ACC112 (cell line): Measurements from ENCODE around the gene WDPCP.
"Not testable (repeated sequence)": the region's sequence is repeated elsewhere in the genome, so short reads cannot be mapped to it uniquely, and the experiment has no call there.

Source experiments
- H2AFZ ChIP-seq: fragments of 200-600 bp; sonication (generic); one replicate; pipeline ENCODE4 v1.6.0; 2017; ENCODE audit warnings: antibody characterized with exemption, low read length; ENCODE audit not compliant: unreplicated experiment
- H3K27ac ChIP-seq: fragments of 200-600 bp; sonication (generic); 2 replicates; pipeline ENCODE4 v1.5.1; 2014; ENCODE audit warnings: low read depth, mild to moderate bottlenecking, antibody characterized with exemption, low read length, moderate library complexity
- H3K27me3 ChIP-seq: fragments of 200-600 bp; sonication (generic); 2 replicates; pipeline ENCODE4 v1.6.1; 2014; ENCODE audit warnings: mild to moderate bottlenecking, antibody characterized with exemption, low read length, moderate library complexity, mixed read lengths; ENCODE audit not compliant: insufficient read depth
- H3K36me3 ChIP-seq: fragments of 200-600 bp; sonication (generic); 2 replicates; pipeline ENCODE4 v1.6.1; 2016; ENCODE audit warnings: mild to moderate bottlenecking, antibody characterized with exemption, low read length, moderate library complexity, mixed read lengths; ENCODE audit not compliant: insufficient read depth
- H3K4me1 ChIP-seq: fragments of 200-600 bp; sonication (generic); one replicate; pipeline ENCODE4 v1.6.1; 2016; ENCODE audit warnings: low read length, mixed read lengths; ENCODE audit not compliant: insufficient read depth, unreplicated experiment, control insufficient read depth
- H3K4me3 ChIP-seq: fragments of 200-600 bp; sonication (generic); 2 replicates; pipeline ENCODE4 v1.5.1; 2014; ENCODE audit warnings: mild to moderate bottlenecking, low read depth, low read length
- H3K79me2 ChIP-seq: fragments of 200-600 bp; sonication (generic); one replicate; pipeline ENCODE4 v1.6.0; 2016; ENCODE audit warnings: low read length; ENCODE audit not compliant: control insufficient read depth, unreplicated experiment, insufficient read depth

WDPCP gene

GRCh38 chr2:63192889-63193774 is 395.1 kb downstream of the WDPCP start:
- no peak overlapping the region for H3K27ac ChIP-seq
- no peaks in the 10 kb centered on the region for H3K4me1 ChIP-seq
- H3K27me3 ChIP-seq, result no peaks in the 10 kb centered on the region
- no peak overlapping the region for H2AFZ ChIP-seq
- no peak overlapping the region for H3K4me3 ChIP-seq
- no peaks in the 10 kb centered on the region for H3K79me2 ChIP-seq
- no peaks in the 10 kb centered on the region for H3K36me3 ChIP-seq

DNA sequence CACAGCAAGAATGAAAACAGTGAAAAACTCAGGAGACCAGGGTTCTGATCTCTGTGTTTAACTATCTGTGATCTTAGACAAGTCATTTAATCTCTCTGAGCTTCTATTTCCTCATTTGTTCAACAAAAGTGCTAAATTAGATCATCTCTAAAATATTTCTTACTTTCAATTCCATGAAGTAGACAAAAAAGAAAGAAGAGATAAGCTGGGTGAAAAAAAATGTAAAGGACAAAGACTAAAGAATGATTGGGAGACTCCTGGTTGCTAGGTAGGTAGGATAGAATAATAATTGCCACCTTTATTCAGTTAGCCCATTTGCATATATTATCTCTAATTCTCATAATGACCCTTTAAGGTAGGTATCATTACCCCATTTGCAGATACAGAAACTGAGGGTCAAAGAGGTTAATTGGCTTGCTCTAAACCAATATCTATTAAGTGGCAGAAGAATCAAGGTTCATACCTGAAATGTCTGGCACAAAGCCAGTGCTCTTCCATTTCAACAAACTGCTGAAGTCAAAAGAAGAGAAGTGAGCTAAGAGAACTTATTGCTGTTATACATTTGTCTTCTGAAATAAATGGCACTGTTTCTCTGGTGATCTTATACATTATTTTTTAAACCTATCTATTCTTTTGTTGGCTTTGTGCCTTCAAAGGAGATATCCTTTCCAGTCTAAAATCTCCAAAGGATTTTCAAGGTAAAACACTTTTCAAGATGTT is 395.9 kb downstream of the WDPCP start:
- Histone ChIP-seq H3K4me3 (no peak overlapping the region), H3K79me2 (no peaks in the 10 kb centered on the region), H2AFZ (no peak overlapping the region), H3K4me1 (no peaks in the 10 kb centered on the region), H3K27me3 (no peaks in the 10 kb centered on the region), H3K36me3 (no peaks in the 10 kb centered on the region), H3K27ac (no peak overlapping the region)

GRCh38 chr2:63189026-63189425 is 399.3 kb downstream of the WDPCP start:
- no peak overlapping the region for H3K27ac ChIP-seq
- H3K36me3 ChIP-seq, result no peaks in the 10 kb centered on the region
- no peaks in the 10 kb centered on the region for H3K4me1 ChIP-seq
- H2AFZ ChIP-seq, result no peak overlapping the region
- H3K4me3 ChIP-seq, result peak overlapping the region; percentile 38; the same call in 1 of the 2 replicates
- no peaks in the 10 kb centered on the region for H3K79me2 ChIP-seq
- H3K27me3 ChIP-seq, result no peaks in the 10 kb centered on the region

DNA sequence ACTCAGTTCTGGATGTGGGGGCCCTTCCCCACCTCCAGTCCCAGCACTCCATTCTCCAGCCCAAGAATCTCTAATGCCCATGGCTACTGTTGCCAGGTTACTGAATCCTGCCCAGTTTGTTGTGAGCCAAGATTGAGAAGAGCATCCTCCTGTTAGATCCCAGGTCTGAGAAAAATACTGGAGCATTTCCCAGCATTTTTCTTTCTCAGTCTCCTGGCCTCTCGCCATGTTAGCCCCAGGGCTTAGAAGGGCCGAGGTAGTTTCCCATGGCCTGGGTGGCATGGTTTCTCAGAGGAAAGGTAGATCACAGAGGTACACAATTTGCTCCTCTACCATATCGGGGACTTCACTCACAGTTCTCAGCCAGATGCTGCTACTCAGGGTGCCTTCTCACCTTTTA is 401.9 kb downstream of the WDPCP start:
- H3K36me3 ChIP-seq, result no peaks in the 10 kb centered on the region
- H3K79me2 ChIP-seq, result no peaks in the 10 kb centered on the region
- no peak overlapping the region for H2AFZ ChIP-seq
- H3K27ac ChIP-seq, result no peak overlapping the region
- H3K4me1 ChIP-seq, result no peaks in the 10 kb centered on the region
- H3K27me3 ChIP-seq, result no peaks in the 10 kb centered on the region
- no peak overlapping the region for H3K4me3 ChIP-seq

DNA sequence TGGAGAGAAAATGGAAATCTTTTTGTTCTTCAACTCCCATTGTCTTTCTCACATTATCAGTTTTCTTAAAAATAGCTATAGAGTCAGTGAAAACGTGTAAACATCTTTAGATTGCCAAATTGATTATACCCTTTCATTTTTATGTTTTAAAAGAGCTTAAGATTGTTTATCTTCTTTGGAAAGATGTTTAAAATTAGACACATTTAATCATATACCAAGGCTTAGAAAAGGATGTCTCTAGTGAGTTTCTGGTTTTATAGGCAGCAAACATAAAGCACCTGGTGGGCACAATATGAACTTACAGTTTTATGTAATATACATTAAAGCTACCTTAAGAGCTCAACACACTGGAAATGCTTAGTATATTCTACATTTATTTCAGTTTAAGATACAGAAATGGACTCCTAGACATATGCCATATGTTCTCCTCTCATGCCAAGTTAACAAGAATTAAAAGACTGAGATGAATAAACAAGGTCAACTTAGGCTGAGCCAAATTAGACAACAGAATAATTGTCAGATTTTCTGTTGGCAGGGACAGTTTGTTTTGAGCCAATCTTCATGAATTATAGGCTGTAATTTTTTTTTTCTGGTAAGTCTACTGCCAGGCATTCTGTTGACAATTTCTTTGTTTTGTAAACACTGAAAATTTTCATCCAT is 425.0 kb downstream of the WDPCP start:
- no peaks in the 10 kb centered on the region for H3K4me1 ChIP-seq
- no peaks in the 10 kb centered on the region for H3K36me3 ChIP-seq
- no peak overlapping the region for H3K4me3 ChIP-seq
- no peak overlapping the region for H3K27ac ChIP-seq
- H3K79me2 ChIP-seq, result no peaks in the 10 kb centered on the region
- H2AFZ ChIP-seq, result no peak overlapping the region
- no peaks in the 10 kb centered on the region for H3K27me3 ChIP-seq

DNA sequence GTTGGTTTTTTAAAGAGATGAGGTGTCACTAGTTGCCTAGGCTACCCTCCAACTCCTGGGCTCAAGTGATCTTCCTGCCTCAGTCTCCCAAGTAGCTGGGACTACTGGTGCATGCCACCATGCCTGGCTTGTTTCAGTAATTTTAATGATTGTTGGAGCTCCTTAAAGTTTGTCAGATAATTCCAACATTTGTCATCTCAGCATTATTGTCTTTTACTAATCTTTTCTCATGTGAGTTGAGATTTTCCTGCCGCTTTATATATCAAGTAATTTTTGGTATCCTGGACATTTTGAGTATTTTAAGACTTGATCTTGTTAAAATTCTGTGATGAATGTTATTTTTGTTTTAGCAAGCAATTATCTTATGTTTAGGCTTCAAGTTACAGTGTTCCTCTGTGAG is 429.0 kb downstream of the WDPCP start:
- Histone ChIP-seq H3K36me3 (no peaks in the 10 kb centered on the region), H3K27me3 (no peaks in the 10 kb centered on the region), H3K4me1 (no peaks in the 10 kb centered on the region), H3K79me2 (no peaks in the 10 kb centered on the region), H3K27ac (no peak overlapping the region), H2AFZ (no peak overlapping the region), H3K4me3 (no peak overlapping the region)

DNA sequence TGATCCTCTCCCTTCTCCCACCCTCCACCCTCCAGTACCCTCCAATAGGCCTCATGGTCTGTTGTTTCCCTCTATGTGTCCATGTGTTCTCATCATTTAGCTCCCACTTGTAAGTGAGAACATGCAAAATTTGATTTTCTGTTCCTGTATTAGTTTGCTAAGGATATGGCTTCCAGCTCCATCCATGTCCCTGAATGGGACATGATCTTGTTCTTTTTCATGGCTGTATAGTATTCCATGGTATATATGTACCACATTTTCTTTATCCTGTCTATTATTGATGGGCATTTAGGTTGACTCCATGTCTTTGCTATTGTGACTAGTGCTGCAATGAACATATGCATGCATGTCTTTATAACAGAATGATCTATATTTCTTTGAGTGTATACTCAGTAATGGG is 451.6 kb downstream of the WDPCP start:
- not testable (repeated sequence) for H3K4me3 ChIP-seq, H3K27ac ChIP-seq, H3K79me2 ChIP-seq, H3K36me3 ChIP-seq, H3K27me3 ChIP-seq, H3K4me1 ChIP-seq, H2AFZ ChIP-seq

DNA sequence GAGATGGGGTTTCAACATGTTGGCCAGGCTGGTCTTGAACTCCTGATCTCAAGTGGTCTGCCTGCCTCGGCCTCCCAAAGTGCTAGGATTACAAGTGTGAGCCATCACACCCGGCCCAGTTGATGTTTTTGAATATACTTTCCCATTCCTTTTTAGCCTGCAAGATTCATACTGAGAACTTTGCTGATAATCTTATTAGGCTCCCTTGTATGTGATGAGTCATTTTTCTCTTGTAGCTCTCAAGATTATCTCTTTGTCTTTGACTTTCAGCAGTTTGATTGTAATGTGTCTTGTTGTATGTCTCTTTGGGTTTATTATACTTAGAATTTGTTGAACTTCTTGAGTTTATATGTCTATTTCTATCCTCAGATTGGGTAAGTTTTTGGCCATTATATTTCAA is 456.3 kb downstream of the WDPCP start:
- H3K27me3 ChIP-seq, result no peaks in the 10 kb centered on the region
- no peak overlapping the region for H2AFZ ChIP-seq
- no peaks in the 10 kb centered on the region for H3K36me3 ChIP-seq
- no peaks in the 10 kb centered on the region for H3K79me2 ChIP-seq
- H3K27ac ChIP-seq, result no peak overlapping the region
- H3K4me1 ChIP-seq, result no peaks in the 10 kb centered on the region
- no peak overlapping the region for H3K4me3 ChIP-seq

DNA sequence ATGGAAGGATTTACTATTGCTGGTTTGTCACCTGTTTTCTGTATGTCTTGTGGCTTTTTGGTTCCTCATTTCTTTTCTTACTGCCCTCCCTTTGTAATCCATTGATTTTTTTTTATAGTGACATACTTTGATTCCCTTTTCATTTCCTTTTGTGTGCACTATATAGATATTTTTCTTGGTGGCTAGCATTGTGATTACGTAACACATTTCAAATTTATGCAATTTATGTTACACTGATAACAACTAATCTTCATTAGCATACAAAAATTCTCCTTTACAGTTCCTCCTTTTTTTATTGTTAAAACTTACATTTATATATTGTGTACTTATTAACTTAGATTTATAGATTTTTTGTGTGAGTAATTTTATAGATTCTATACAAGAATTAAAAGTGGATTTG is 457.1 kb downstream of the WDPCP start:
- no peaks in the 10 kb centered on the region for H3K36me3 ChIP-seq
- H3K79me2 ChIP-seq, result no peaks in the 10 kb centered on the region
- H2AFZ ChIP-seq, result no peak overlapping the region
- no peaks in the 10 kb centered on the region for H3K4me1 ChIP-seq
- no peak overlapping the region for H3K4me3 ChIP-seq
- H3K27ac ChIP-seq, result no peak overlapping the region
- H3K27me3 ChIP-seq, result no peaks in the 10 kb centered on the region

DNA sequence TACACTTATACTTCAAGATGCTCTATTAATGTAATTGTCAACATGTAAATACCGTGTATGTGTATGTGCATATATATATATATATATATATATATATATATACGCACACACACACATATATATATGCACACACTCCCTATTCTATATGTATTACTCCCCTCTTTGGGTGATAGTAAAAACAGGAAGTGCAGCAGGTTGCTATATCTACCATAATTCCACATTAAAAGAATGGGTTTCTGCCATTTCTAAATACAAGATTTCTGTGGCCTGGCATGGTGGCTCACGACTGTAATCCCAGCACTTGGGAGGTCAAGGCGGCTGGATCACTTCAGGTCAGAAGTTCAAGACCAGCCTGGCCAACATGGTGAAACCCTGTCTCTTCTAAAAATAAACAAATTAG is 460.7 kb downstream of the WDPCP start:
- Histone ChIP-seq H3K36me3 (no peaks in the 10 kb centered on the region), H2AFZ (no peak overlapping the region), H3K79me2 (no peaks in the 10 kb centered on the region), H3K4me3 (no peak overlapping the region), H3K27ac (no peak overlapping the region), H3K4me1 (no peaks in the 10 kb centered on the region), H3K27me3 (no peaks in the 10 kb centered on the region)
